Astrocyte of the cerebellum (primary cell): ENCODE results near the gene DOC2A.
"Not testable (repeated sequence)": the region's sequence is repeated elsewhere in the genome, so short reads cannot be mapped to it uniquely, and the experiment has no call there.

Source experiments
- DNase-seq: peaks from one replicate; pipeline ENCODE4 v3.0.0-alpha.2; 2011; ENCODE audit warnings: low read depth
- H3K4me3 ChIP-seq: 2 replicates; pipeline ENCODE4 v1.5.1; 2011; ENCODE audit warnings: mild to moderate bottlenecking, low read depth, low read length, moderate library complexity
- CTCF ChIP-seq: IDR thresholded peaks from 2 replicates; pipeline ENCODE4 v1.5.1; 2012; ENCODE audit warnings: low read length, low read depth, moderate library complexity, mild to moderate bottlenecking; ENCODE audit errors: missing control alignments
- in situ Hi-C: cut with HindIII; loops from 2 replicates; pipeline ENCODE4 v1.10.0; 2017; ENCODE audit warnings: low sequenced_read_pairs

DOC2A gene

DNA sequence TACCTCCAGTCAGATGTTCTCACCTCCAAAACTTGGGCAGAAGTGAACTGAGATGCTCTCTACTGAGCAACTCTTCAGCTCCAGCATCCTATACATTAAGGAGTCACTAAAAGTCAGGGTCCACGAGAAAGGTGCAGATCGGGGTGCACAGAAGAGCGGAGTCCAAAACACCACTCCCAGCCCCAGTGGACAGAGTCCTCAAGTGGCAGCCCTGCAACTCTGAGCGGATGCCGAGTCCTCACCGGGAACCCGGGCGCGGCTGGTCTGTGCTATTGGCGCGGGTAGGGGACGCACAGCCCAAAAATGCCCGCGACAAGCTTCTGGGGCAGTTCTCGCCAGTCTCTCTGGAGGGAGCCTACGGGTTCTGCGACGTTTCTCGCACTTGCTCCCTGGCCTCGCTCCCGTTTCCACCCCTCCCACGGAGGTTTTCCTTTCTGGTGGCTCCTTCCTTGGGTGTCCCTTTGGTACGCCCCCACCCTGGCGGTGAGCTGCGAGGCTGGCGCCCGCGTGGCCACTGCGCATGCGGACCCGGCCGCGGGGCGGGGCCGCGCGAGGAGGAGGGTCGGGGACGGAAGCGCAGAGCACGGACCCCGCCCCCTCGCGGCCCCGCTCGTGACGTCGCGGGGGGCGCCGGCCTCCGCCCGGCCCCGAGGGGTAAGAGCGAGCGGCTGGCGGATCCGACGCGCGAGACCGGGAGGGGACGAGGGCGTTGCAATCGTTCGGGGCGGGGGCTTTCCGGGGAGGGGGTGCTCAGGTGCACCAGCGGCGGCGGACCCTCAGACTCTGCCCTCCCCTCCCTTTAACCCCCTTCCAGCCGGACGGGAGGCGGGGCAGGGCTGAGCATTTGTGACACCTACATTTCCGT is 49.1 kb downstream of the DOC2A start, which contains the start of gene TMEM219:
TMEM219 (plus strand) TSS at position 601 of the 865 bp plus-strand sequence. CDS start 1,065 bp downstream, outside the sequence.
- peak within 1 kb of the TSS; percentile 63 for H3K4me3 ChIP-seq
- DNase-seq = peak; percentile 41
- TF ChIP-seq CTCF = peak; percentile 48
- in situ Hi-C loops = no loop called here

DNA sequence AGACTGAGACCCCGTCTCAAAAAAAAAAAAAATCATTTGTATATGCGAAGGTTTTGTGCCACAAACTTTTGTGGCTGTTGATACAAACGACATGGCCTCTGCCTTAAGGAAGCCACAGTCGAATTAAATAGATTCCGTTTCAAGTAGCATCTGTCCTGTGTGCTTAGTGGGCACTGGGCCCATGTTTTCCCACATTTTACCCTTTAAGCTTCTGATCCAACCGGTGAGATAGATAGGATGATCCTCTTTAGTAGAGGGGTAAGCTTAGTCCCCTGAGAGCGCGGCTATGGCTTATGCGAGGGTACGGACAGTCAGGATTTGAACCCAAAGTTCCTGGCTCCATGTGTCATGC is 49.7 kb downstream of the DOC2A start:
- no peak for TF ChIP-seq CTCF
- in situ Hi-C loops = no loop called here
- H3K4me3 ChIP-seq = peak overlapping the region; percentile 63
- no peak for DNase-seq

DNA sequence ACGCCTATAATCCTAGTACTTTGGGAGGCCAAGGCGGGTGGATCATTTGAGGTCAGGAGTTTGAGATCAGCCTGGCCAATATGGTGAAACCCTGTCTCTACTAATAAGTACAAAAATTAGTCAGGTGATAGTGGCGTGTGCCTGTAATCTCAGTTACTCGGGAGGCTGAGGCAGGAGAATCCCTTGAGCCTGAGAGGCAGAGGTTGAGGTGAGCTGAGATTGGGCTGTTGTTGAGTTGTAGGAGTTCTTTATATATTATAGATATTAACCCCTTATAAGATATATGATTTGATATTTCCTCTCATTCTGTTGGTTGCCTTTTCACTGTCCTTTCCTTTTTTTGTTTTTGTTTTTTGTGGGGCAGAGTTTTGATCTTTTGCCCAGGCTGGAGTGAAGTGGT is 51.0 kb downstream of the DOC2A start:
- in situ Hi-C loops, DNase-seq, H3K4me3 ChIP-seq: not testable (repeated sequence)

- TF ChIP-seq CTCF = no peak
- H3K4me3 ChIP-seq = no peak overlapping the region
- no peak for DNase-seq
- in situ Hi-C loops = no loop called here
Observed at GRCh38 chr16:29959293-29959692, 51.5 kb downstream of the DOC2A start.

- TF ChIP-seq CTCF = no peak
- H3K4me3 ChIP-seq = no peak overlapping the region
- DNase-seq = no peak
- in situ Hi-C loops = no loop called here
Observed at GRCh38 chr16:29958756-29959155, 52.1 kb downstream of the DOC2A start.
